WTC11 (cell line): Measurements from ENCODE around the gene FGF14. TPM values are rescaled to one million over a fixed set of nuclear protein-coding genes. Genes with fewer than 3 reads are reported as not detected.

ENCODE experiments used
- ATAC-seq: fragments of 200-7000 bp; cut with Tn5 transposase; 2 replicates; pipeline ENCODE4 v1.10.0; 2021; ENCODE audit warnings: mild to moderate bottlenecking, moderate library complexity
- CTCF ChIA-PET: fragments of 300-600 bp; sonication (Branson Sonifier 250); formaldehyde crosslinking; loops from one replicate; lab custom pipeline; 2021; ENCODE audit warnings: antibody characterized with exemption; lab: Charles Lee
- POLR2A ChIA-PET: fragments of 350-600 bp; sonication (Branson Sonifier 250); formaldehyde crosslinking; loops from one replicate; lab custom pipeline; 2021; ENCODE audit warnings: antibody characterized with exemption; lab: Charles Lee
- DNase-seq: peaks from one replicate; pipeline ENCODE4 v3.0.0; 2021; ENCODE audit warnings: low spot score
- H3K27ac Mint-ChIP-seq: 2 replicates; pipeline ENCODE4 v1.8.0; 2021; ENCODE audit warnings: mixed read lengths
- H3K27me3 Mint-ChIP-seq: 2 replicates; pipeline ENCODE4 v1.8.0; 2021; ENCODE audit warnings: low read depth, mild to moderate bottlenecking, moderate library complexity, mixed read lengths
- H3K36me3 Mint-ChIP-seq: 2 replicates; pipeline ENCODE4 v1.8.0; 2021; ENCODE audit warnings: mixed read lengths
- H3K4me1 Mint-ChIP-seq: 2 replicates; pipeline ENCODE4 v1.8.0; 2022; ENCODE audit warnings: mixed read lengths
- H3K4me3 Mint-ChIP-seq: 2 replicates; pipeline ENCODE4 v1.8.0; 2021; ENCODE audit warnings: mild to moderate bottlenecking, moderate library complexity, mixed read lengths
- H3K9me3 Mint-ChIP-seq: 2 replicates; pipeline ENCODE4 v1.8.0; 2021; ENCODE audit warnings: mixed read lengths
- AFF4 ChIP-seq: sonication (generic); formaldehyde crosslinking; IDR thresholded peaks from 2 replicates; pipeline ENCODE4 v1.8.1; 2023; ENCODE audit warnings: mild to moderate bottlenecking, missing genetic modification reagents, borderline replicate concordance
- ATF1 ChIP-seq: sonication (generic); formaldehyde crosslinking; IDR thresholded peaks from 2 replicates; pipeline ENCODE4 v1.8.1; 2023; ENCODE audit warnings: mild to moderate bottlenecking, moderate library complexity, missing genetic modification reagents
- ATF6 ChIP-seq: sonication (generic); formaldehyde crosslinking; IDR thresholded peaks from 2 replicates; pipeline ENCODE4 v1.8.1; 2023; ENCODE audit warnings: mild to moderate bottlenecking, missing genetic modification reagents
- CREM ChIP-seq: sonication (generic); formaldehyde crosslinking; IDR thresholded peaks from 2 replicates; pipeline ENCODE4 v1.8.1; 2022; ENCODE audit warnings: mild to moderate bottlenecking, missing genetic modification reagents, moderate library complexity
- E2F5 ChIP-seq: sonication (generic); formaldehyde crosslinking; IDR thresholded peaks from 2 replicates; pipeline ENCODE4 v1.8.1; 2022; ENCODE audit warnings: mild to moderate bottlenecking, moderate library complexity, missing genetic modification reagents
- ETV6 ChIP-seq: sonication (generic); formaldehyde crosslinking; IDR thresholded peaks from 2 replicates; pipeline ENCODE4 v1.8.1; 2022; ENCODE audit warnings: mild to moderate bottlenecking, missing genetic modification reagents
- JUN ChIP-seq: sonication (generic); formaldehyde crosslinking; IDR thresholded peaks from 2 replicates; pipeline ENCODE4 v1.8.0; 2023; ENCODE audit warnings: mild to moderate bottlenecking, missing genetic modification reagents
- MLX ChIP-seq: sonication (generic); formaldehyde crosslinking; IDR thresholded peaks from 2 replicates; pipeline ENCODE4 v1.8.1; 2023; ENCODE audit warnings: mild to moderate bottlenecking, missing genetic modification reagents, moderate library complexity
- NFYB ChIP-seq: sonication (generic); formaldehyde crosslinking; conservative IDR thresholded peaks from 2 replicates; pipeline ENCODE4 v1.8.0; 2022; ENCODE audit warnings: low read depth, missing genetic modification reagents
- NR2C2 ChIP-seq: sonication (generic); formaldehyde crosslinking; IDR thresholded peaks from 2 replicates; pipeline ENCODE4 v1.8.0; 2022; ENCODE audit warnings: mild to moderate bottlenecking, missing genetic modification reagents
- NR3C1 ChIP-seq: sonication (generic); formaldehyde crosslinking; conservative IDR thresholded peaks from 2 replicates; pipeline ENCODE4 v1.8.1; 2023; ENCODE audit warnings: low read depth, mild to moderate bottlenecking, missing genetic modification reagents
- PREB ChIP-seq: sonication (generic); formaldehyde crosslinking; IDR thresholded peaks from 2 replicates; pipeline ENCODE4 v1.8.1; 2022; ENCODE audit warnings: mild to moderate bottlenecking, missing genetic modification reagents, moderate library complexity, borderline replicate concordance
- RELA ChIP-seq: sonication (generic); formaldehyde crosslinking; IDR thresholded peaks from 2 replicates; pipeline ENCODE4 v1.8.1; 2022; ENCODE audit warnings: missing genetic modification reagents, mild to moderate bottlenecking, borderline replicate concordance
- SOX15 ChIP-seq: fragments of 250-450 bp; sonication (Bioruptor Pico); IDR thresholded peaks from 2 replicates; pipeline ENCODE4 v1.9.0; 2021; ENCODE audit warnings: mild to moderate bottlenecking
- ZNF263 ChIP-seq: sonication (generic); formaldehyde crosslinking; IDR thresholded peaks from 2 replicates; pipeline ENCODE4 v1.8.1; 2022; ENCODE audit warnings: low read depth, mild to moderate bottlenecking, moderate library complexity, missing genetic modification reagents
- ZNF396 ChIP-seq: fragments of 250-450 bp; sonication (Bioruptor Pico); IDR thresholded peaks from 2 replicates; pipeline ENCODE4 v1.8.0; 2021; ENCODE audit warnings: mild to moderate bottlenecking, moderate library complexity, borderline replicate concordance
- total RNA-seq: library from RNA; stranded (reverse); gene quantifications from 3 replicates; pipeline ENCODE4 v1.2.3, GENCODE V29; 2021

FGF14 gene
- total RNA-seq, 1 experiment from 2014 or later = 0.28 TPM

- TF ChIP-seq ATF6 (CRISPR knock-in tag) = no peak
- TF ChIP-seq E2F5 (CRISPR knock-in tag) = no peak
- TF ChIP-seq SOX15 (CRISPR knock-in tag) = no peak
Measured at GRCh38 chr13:102361113-102361512, 40.7 kb downstream of the FGF14 start (continued).

GRCh38 chr13:102359264-102359663 lies 42.6 kb downstream of the FGF14 start:
- TF ChIP-seq PREB = no peak
- no peak for TF ChIP-seq CREM (CRISPR knock-in tag)
- TF ChIP-seq ZNF396 = no peak
- no peak for TF ChIP-seq NR3C1 (CRISPR knock-in tag)
- no peak for TF ChIP-seq ETV6
- no peak for TF ChIP-seq ATF1 (CRISPR knock-in tag)
- no peak for TF ChIP-seq NR2C2 (CRISPR knock-in tag)
- no peaks in the 10 kb centered on the region for H3K27me3 Mint-ChIP-seq
- DNase-seq (no peak), ATAC-seq (no peak)
- H3K4me3 Mint-ChIP-seq = no peak overlapping the region
- CTCF ChIA-PET = no interaction called here
- peaks cover 11% of the 10 kb centered on the region for H3K9me3 Mint-ChIP-seq
- H3K36me3 Mint-ChIP-seq = peaks cover 2% of the 10 kb centered on the region; the same call in 1 of the 2 replicates
- no peaks in the 10 kb centered on the region for H3K4me1 Mint-ChIP-seq
- no peak overlapping the region for H3K27ac Mint-ChIP-seq
- POLR2A ChIA-PET = no interaction called here

GRCh38 chr13:102355251-102355650 lies 46.6 kb downstream of the FGF14 start:
- H3K36me3 Mint-ChIP-seq = peaks cover 11% of the 10 kb centered on the region
- TF ChIP-seq ZNF263 (no peak), RELA (CRISPR knock-in tag) (no peak), MLX (CRISPR knock-in tag) (no peak), AFF4 (CRISPR knock-in tag) (no peak), JUN (CRISPR knock-in tag) (no peak), NFYB (CRISPR knock-in tag) (no peak)
- H3K27me3 Mint-ChIP-seq = no peaks in the 10 kb centered on the region; the same call in 1 of the 2 replicates
- no peak for DNase-seq
- no peak for ATAC-seq
- no peak overlapping the region for H3K4me3 Mint-ChIP-seq
- POLR2A ChIA-PET = no interaction called here
- H3K27ac Mint-ChIP-seq = no peak overlapping the region
- no peaks in the 10 kb centered on the region for H3K4me1 Mint-ChIP-seq
- H3K9me3 Mint-ChIP-seq = peaks cover 27% of the 10 kb centered on the region
- CTCF ChIA-PET = no interaction called here
